ENCODE measurements around the gene TNPO1. TPM values are rescaled to one million over a fixed set of nuclear protein-coding genes. Genes with fewer than 3 reads are reported as not detected.

The TNPO1 gene
- total and polyA plus RNA-seq, 2 of the 13 experiments (the other 11 are each of a cell fraction or from before 2014, with no cell fraction given), result 26.7 to 123 TPM

DNA sequence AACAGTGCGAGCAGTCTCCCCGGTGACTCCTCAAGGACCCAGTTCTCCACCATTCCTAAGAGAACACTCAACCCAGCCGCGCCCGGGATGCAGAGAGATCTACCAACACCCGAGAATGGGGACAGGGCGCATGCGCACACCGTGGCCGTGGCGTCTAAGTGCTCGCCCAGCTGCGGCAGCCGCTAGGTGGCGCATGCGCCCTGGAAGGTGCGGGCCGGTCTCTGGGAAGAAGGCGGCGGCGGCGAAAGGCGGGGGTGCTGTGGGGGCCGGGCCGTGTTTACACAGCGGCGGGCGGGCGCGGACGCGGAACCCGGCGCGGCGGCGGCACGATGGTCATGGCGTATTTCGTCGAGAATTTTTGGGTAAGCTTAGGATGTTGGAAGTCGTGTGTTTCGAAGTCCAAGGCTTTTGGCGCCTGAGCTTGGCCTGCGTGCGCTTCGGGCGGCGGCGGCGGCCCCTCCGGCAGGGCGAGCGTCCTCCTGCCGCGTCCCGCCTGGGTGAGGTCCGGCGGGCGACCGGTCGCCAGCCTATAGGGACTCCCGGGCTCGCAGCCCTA, 139.4 kb downstream of the TNPO1 start, which contains the start of gene FCHO2 (continued):
- TF ChIP-seq GTF2F1 (IDR thresholded peaks at IDR 0.05; ENCODE audit: low read length), result no peak
- no peak for TF ChIP-seq ZNF652 (CRISPR knock-in tag; IDR thresholded peaks at IDR 0.05; ENCODE audit: borderline replicate concordance, low read depth)
- no peak for TF ChIP-seq DPF2 (CRISPR knock-in tag; IDR thresholded peaks at IDR 0.05; ENCODE audit: borderline replicate concordance, low read depth)
- no peak for TF ChIP-seq ZNF558 (CRISPR knock-in tag; IDR thresholded peaks at IDR 0.05; ENCODE audit: borderline replicate concordance)
- no peak for TF ChIP-seq ERF (CRISPR knock-in tag; IDR thresholded peaks at IDR 0.05)
- TF ChIP-seq, protein P1, sequence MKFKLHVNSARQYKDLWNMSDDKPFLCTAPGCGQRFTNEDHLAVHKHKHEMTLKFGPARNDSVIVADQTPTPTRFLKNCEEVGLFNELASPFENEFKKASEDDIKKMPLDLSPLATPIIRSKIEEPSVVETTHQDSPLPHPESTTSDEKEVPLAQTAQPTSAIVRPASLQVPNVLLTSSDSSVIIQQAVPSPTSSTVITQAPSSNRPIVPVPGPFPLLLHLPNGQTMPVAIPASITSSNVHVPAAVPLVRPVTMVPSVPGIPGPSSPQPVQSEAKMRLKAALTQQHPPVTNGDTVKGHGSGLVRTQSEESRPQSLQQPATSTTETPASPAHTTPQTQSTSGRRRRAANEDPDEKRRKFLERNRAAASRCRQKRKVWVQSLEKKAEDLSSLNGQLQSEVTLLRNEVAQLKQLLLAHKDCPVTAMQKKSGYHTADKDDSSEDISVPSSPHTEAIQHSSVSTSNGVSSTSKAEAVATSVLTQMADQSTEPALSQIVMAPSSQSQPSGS (CRISPR knock-in tag; IDR thresholded peaks at IDR 0.05), result peak; percentile 60; the same call in 1 of the 2 replicates
- peak; percentile 16; the same call in 1 of the 2 replicates for TF ChIP-seq MED13 (CRISPR knock-in tag; IDR thresholded peaks at IDR 0.05)
- TF ChIP-seq, protein P2, sequence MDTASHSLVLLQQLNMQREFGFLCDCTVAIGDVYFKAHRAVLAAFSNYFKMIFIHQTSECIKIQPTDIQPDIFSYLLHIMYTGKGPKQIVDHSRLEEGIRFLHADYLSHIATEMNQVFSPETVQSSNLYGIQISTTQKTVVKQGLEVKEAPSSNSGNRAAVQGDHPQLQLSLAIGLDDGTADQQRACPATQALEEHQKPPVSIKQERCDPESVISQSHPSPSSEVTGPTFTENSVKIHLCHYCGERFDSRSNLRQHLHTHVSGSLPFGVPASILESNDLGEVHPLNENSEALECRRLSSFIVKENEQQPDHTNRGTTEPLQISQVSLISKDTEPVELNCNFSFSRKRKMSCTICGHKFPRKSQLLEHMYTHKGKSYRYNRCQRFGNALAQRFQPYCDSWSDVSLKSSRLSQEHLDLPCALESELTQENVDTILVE (CRISPR knock-in tag; IDR thresholded peaks at IDR 0.05), result peak; percentile 54; the same call in 1 of the 2 replicates
- TF ChIP-seq FOXJ3 (CRISPR knock-in tag; IDR thresholded peaks at IDR 0.05; ENCODE audit: borderline replicate concordance), result no peak
- peak; percentile 30; the same call in 1 of the 2 replicates for TF ChIP-seq ZNF839 (CRISPR knock-in tag; IDR thresholded peaks at IDR 0.05; ENCODE audit: borderline replicate concordance)
- no peak for TF ChIP-seq CHD4 (IDR thresholded peaks at IDR 0.05; ENCODE audit: borderline replicate concordance, low read length)
- no peak for TF ChIP-seq ZNF775 (CRISPR knock-in tag; IDR thresholded peaks at IDR 0.05; ENCODE audit: borderline replicate concordance)
- TF ChIP-seq STAG1 (CRISPR knock-in tag; IDR thresholded peaks at IDR 0.05), result peak; percentile 67
- TF ChIP-seq ZNF768 (CRISPR knock-in tag; IDR thresholded peaks at IDR 0.05), result peak; percentile 65; the same call in 1 of the 2 replicates
- peak; percentile 47; the same call in 1 of the 2 replicates for TF ChIP-seq ZNF792 (CRISPR knock-in tag; IDR thresholded peaks at IDR 0.05)
- no peak for TF ChIP-seq HOXA9 (CRISPR knock-in tag; IDR thresholded peaks at IDR 0.05; ENCODE audit: borderline replicate concordance)
- peak; percentile 86; the same call in 1 of the 2 replicates for TF ChIP-seq REL (CRISPR knock-in tag; conservative IDR thresholded peaks at IDR 0.05)
- peak; percentile 96 for TF ChIP-seq MTF2 (CRISPR knock-in tag; IDR thresholded peaks at IDR 0.05; ENCODE audit: borderline replicate concordance)
- no peak for TF ChIP-seq ZNF460 (CRISPR knock-in tag; IDR thresholded peaks at IDR 0.05; ENCODE audit: borderline replicate concordance)
- peak; percentile 56; the same call in 1 of the 2 replicates for TF ChIP-seq ZIK1 (CRISPR knock-in tag; IDR thresholded peaks at IDR 0.05; ENCODE audit: borderline replicate concordance, low read depth)
- no peak for TF ChIP-seq SRF (IDR thresholded peaks at IDR 0.05; ENCODE audit: low read depth, low read length)
- TF ChIP-seq, protein P3, sequence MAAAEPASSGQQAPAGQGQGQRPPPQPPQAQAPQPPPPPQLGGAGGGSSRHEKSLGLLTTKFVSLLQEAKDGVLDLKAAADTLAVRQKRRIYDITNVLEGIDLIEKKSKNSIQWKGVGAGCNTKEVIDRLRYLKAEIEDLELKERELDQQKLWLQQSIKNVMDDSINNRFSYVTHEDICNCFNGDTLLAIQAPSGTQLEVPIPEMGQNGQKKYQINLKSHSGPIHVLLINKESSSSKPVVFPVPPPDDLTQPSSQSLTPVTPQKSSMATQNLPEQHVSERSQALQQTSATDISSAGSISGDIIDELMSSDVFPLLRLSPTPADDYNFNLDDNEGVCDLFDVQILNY (CRISPR knock-in tag; conservative IDR thresholded peaks at IDR 0.05), result no peak
- TF ChIP-seq, protein P4, sequence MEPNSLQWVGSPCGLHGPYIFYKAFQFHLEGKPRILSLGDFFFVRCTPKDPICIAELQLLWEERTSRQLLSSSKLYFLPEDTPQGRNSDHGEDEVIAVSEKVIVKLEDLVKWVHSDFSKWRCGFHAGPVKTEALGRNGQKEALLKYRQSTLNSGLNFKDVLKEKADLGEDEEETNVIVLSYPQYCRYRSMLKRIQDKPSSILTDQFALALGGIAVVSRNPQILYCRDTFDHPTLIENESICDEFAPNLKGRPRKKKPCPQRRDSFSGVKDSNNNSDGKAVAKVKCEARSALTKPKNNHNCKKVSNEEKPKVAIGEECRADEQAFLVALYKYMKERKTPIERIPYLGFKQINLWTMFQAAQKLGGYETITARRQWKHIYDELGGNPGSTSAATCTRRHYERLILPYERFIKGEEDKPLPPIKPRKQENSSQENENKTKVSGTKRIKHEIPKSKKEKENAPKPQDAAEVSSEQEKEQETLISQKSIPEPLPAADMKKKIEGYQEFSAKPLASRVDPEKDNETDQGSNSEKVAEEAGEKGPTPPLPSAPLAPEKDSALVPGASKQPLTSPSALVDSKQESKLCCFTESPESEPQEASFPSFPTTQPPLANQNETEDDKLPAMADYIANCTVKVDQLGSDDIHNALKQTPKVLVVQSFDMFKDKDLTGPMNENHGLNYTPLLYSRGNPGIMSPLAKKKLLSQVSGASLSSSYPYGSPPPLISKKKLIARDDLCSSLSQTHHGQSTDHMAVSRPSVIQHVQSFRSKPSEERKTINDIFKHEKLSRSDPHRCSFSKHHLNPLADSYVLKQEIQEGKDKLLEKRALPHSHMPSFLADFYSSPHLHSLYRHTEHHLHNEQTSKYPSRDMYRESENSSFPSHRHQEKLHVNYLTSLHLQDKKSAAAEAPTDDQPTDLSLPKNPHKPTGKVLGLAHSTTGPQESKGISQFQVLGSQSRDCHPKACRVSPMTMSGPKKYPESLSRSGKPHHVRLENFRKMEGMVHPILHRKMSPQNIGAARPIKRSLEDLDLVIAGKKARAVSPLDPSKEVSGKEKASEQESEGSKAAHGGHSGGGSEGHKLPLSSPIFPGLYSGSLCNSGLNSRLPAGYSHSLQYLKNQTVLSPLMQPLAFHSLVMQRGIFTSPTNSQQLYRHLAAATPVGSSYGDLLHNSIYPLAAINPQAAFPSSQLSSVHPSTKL (CRISPR knock-in tag; IDR thresholded peaks at IDR 0.05), result peak; percentile 57; the same call in 1 of the 2 replicates
- TF ChIP-seq ZNF777 (CRISPR knock-in tag; IDR thresholded peaks at IDR 0.05), result peak; percentile 97
- TF ChIP-seq POLR2AphosphoS2 (IDR thresholded peaks at IDR 0.05; ENCODE audit: low read depth, low read length), result no peak
